Activated CD8-positive, alpha-beta memory T cell treated with anti-CD3 and anti-CD28 coated beads, Interleukin-2, amount 10 ng/mL, durations not matched to agents 7 days and 5 days (primary cell): ENCODE measurements around the gene ZBTB33. TPM values are rescaled to one million over a fixed set of nuclear protein-coding genes. Genes with fewer than 3 reads are reported as not detected.
A peak's percentile ranks its signal among the peaks of the same experiment; 100 is the strongest.

Experiments used
- ATAC-seq: fragments of 150-1000 bp; cut with Tn5 transposase; one replicate; pipeline ENCODE4 v1.10.0; 2021; ENCODE audit warnings: moderate library complexity
- CTCF ChIA-PET: fragments of 350-600 bp; sonication (Branson Sonifier 250); formaldehyde crosslinking; loops from one replicate; lab custom pipeline; 2021; ENCODE audit warnings: antibody characterized with exemption; lab: Charles Lee
- DNase-seq: peaks from one replicate; pipeline ENCODE4 v3.0.0-alpha.2; 2020
- H3K27ac Mint-ChIP-seq: one replicate; pipeline ENCODE4 v1.8.0; 2021; ENCODE audit warnings: mild to moderate bottlenecking, mixed read lengths
- H3K27me3 Mint-ChIP-seq: one replicate; pipeline ENCODE4 v1.8.0; 2021; ENCODE audit warnings: mixed read lengths
- H3K36me3 Mint-ChIP-seq: one replicate; pipeline ENCODE4 v1.8.0; 2021; ENCODE audit warnings: mild to moderate bottlenecking, mixed read lengths
- H3K4me1 Mint-ChIP-seq: one replicate; pipeline ENCODE4 v1.8.0; 2021; ENCODE audit warnings: mixed read lengths
- H3K4me3 Mint-ChIP-seq: one replicate; pipeline ENCODE4 v1.8.0; 2021; ENCODE audit warnings: mild to moderate bottlenecking, moderate library complexity, mixed read lengths
- H3K9me3 Mint-ChIP-seq: one replicate; pipeline ENCODE4 v1.8.0; 2022; ENCODE audit warnings: low read depth, mixed read lengths
- total RNA-seq, 2 experiments: library from RNA; stranded (reverse); gene quantifications; one replicate each; pipeline ENCODE4 v1.2.3, GENCODE V29; 2021

Gene ZBTB33, protein sequence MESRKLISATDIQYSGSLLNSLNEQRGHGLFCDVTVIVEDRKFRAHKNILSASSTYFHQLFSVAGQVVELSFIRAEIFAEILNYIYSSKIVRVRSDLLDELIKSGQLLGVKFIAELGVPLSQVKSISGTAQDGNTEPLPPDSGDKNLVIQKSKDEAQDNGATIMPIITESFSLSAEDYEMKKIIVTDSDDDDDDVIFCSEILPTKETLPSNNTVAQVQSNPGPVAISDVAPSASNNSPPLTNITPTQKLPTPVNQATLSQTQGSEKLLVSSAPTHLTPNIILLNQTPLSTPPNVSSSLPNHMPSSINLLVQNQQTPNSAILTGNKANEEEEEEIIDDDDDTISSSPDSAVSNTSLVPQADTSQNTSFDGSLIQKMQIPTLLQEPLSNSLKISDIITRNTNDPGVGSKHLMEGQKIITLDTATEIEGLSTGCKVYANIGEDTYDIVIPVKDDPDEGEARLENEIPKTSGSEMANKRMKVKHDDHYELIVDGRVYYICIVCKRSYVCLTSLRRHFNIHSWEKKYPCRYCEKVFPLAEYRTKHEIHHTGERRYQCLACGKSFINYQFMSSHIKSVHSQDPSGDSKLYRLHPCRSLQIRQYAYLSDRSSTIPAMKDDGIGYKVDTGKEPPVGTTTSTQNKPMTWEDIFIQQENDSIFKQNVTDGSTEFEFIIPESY
- 10 to 100 TPM; 16.9 to 17.4 TPM for total RNA-seq

DNA sequence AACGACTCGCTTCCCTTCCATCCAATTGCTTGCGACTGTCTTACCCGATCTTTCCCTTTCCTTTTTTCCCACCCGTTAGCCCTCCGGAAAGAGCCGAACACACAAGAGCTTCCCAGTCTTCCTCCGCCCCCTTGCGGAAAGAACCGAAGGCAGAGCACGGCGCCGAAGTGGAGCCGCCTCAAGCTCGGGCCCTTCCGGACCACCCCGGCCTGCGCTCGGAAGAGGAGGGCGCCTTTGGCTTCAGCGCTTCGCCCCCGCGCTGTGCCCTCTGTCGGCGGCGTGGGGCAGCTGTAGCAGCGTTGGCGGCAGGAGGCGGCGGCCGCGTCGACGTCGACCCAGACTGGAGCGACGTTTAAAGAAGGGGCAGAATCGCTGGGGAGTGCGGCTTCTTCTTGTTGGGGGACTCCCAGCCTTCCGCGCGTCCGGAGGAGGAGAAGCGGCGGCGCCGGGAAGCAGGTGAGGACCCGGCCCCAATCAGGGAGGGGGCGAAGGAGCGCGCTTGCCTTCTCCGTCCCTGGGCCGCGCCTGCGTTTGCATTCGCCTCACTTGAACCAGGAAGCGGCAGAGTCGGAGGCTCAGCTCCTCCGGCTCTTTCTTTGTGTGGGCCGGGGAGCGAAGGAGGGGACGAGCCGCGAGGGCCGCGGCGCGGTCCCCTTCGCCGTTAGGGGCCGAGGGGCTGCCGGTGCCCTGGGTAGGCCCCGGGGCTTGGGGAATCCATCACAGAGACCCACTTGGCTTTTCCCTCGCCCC, at the start of gene ZBTB33:
Gene ZBTB33, plus strand, starts transcription at position 291 of the 750 bp plus-strand sequence. CDS start 2,604 bp downstream, outside the sequence.
- peak; percentile 99 for ATAC-seq
- CTCF ChIA-PET, result interaction anchor here (0.8 to 1.7 kb wide), 6 partner anchors 13 to 235 kb away, joined by 3 to 13 read pairs (median 3); partner anchors contain the start of gene TMEM255A
- peak within 1 kb of the TSS; percentile 94 for H3K27ac Mint-ChIP-seq
- H3K4me1 Mint-ChIP-seq, result peaks cover 29% of the 10 kb centered on the region
- H3K4me3 Mint-ChIP-seq, result peak within 1 kb of the TSS; percentile 97
- no peaks in the 10 kb centered on the region for H3K9me3 Mint-ChIP-seq
- H3K27me3 Mint-ChIP-seq, result no peaks in the 10 kb centered on the region
- DNase-seq, result peak; percentile 92
- H3K36me3 Mint-ChIP-seq, result peaks cover 25% of the 10 kb centered on the region

DNA sequence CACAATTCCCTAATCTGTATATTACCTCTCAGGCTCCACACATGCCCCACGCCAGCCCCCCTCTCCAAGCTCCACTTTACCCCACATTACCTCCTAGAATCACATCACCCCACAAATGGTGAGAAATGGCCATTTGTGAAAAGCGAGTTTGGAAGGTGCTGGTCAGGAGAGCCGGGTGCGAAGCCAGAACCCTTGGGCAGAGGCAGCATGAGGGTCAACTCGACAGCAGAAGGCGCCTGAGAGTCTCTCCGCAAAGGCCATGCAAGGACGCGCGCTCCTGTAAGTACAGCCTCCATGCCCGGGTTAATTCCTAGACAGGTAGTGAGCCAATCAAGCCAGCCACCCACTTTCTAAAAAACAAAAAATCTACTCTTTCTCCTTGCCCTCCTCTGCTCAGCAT, 49.8 kb upstream of the ZBTB33 start:
- no peak for DNase-seq
- CTCF ChIA-PET, result interaction anchor here (1.2 kb wide), 1 partner anchor 13 kb away, joined by 6 read pairs; no protein-coding TSS in a partner anchor
- Mint-ChIP-seq H3K4me1 (peaks cover 8% of the 10 kb centered on the region), H3K36me3 (no peaks in the 10 kb centered on the region), H3K4me3 (no peak overlapping the region), H3K27me3 (no peaks in the 10 kb centered on the region), H3K9me3 (no peaks in the 10 kb centered on the region), H3K27ac (no peak overlapping the region)
- no peak for ATAC-seq

DNA sequence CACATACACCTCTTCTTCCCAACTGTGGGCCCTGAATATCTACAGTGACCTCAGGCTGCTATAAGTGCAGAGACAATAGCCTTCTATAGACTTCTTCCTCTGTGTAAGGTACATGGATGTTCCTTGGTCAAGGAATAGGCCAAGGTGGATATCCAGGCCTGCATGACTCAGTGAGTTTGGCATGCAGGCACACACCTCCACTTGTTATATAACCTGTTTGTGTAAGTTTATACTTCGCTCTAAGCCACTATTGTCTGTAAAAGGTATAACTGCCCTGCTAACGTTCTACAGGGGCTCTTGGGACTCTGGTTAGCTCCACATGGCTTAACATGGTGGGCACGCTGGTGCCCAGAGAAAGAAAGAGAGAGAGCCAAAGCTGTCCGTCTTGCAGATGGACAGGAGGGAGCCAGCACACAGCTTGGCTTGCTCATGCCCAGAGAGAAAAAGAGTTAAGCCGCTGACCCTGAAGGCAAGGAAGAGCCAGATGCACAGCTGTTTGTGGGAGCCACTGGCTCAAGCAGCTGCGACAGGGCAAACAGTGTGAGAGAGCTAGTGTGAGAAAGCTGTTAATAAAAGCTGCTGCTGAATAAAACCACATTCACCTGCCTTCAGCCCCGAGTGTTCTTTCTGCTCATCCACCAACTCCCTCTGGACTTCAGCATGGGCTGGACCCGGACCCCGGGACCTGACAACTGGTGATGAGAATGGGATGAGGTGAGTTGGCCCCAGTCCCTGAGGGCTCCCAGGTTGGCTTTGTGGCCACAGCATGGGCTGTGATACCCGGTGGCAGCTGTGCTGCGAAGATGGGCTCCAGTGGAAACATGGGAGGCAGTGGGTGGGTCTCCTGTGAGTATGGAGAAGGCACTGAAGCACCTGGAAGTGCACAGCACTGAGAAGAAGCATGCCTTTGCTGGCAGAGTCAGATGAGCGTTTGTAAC, 44.5 kb upstream of the ZBTB33 start:
- H3K9me3 Mint-ChIP-seq, result no peaks in the 10 kb centered on the region
- ATAC-seq (no peak), DNase-seq (no peak)
- H3K27ac Mint-ChIP-seq, result no peak overlapping the region
- no peaks in the 10 kb centered on the region for H3K4me1 Mint-ChIP-seq
- H3K36me3 Mint-ChIP-seq, result no peaks in the 10 kb centered on the region
- no peak overlapping the region for H3K4me3 Mint-ChIP-seq
- CTCF ChIA-PET, result no interaction called here
- no peaks in the 10 kb centered on the region for H3K27me3 Mint-ChIP-seq

DNA sequence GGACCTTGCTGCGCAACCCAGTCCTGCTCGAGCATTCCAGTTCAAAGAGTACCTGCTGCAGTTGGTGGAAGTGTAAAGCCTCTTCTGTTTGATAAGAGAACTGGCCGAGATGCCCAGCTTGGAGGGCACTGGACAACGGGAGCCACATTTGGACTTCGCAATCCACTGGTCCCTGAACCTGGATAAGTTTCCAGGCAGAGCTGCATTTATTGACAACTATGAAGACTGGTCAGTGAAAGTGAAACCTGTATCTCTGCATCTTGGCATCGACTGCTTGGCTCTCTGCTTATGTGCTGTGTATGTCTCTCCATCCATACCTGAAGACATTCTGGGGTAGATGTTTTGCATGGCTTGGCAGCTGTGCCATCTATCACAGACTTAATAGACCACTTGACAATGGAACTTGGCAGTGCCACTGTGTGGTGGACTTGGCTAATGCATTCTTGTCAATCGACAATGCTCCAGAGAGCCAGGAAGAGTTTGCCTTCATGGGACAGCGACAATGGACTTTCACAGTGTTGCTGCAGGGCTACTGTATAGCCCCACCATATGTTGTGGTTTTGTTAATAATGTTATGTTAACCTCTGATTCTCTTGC, 43.5 kb upstream of the ZBTB33 start:
- H3K4me1 Mint-ChIP-seq, result no peaks in the 10 kb centered on the region
- H3K4me3 Mint-ChIP-seq, result no peak overlapping the region
- H3K36me3 Mint-ChIP-seq, result no peaks in the 10 kb centered on the region
- no peaks in the 10 kb centered on the region for H3K27me3 Mint-ChIP-seq
- H3K9me3 Mint-ChIP-seq, result no peaks in the 10 kb centered on the region
- no peak for ATAC-seq
- H3K27ac Mint-ChIP-seq, result no peak overlapping the region
- DNase-seq, result no peak
- CTCF ChIA-PET, result no interaction called here

DNA sequence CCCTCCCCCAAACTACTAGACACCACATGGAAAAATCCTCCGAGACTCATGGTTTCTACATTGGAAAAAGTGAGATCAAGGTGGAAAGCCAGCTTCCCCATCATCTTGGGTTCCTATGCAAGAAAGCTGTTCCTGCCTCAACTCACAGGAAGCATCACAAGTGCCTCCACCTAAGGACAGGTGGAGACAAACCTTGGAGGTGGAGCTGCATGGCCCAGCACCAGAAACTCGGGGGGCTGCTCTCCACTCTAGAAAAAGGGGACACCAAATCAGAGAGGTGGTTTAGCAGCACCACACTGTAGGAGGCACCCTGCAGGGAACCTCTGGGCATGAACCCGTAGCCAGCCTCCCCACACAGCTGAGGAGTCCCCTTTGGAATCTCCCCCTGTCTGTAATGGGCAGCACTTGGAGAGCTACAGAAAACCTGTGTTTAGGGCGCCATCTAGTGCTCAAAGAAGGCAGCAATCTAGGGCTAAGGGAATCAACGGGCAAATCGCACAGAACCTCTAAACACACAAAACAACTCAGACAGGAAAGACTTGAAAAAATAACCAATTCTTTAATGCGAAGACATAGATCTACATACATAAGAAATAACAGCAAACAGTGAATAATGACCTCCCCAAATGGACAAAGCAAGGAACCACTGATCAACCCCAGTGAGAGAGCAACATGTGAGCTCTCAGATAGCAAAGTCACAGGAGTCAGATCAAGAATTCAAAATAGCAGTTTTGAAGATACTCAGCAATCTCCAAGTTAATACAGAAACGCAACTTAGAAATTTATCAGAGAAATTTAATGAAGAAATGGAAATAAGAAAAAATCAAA, 37.0 kb upstream of the ZBTB33 start:
- Mint-ChIP-seq H3K4me3 (no peak overlapping the region), H3K27me3 (no peaks in the 10 kb centered on the region), H3K9me3 (no peaks in the 10 kb centered on the region), H3K27ac (no peak overlapping the region), H3K36me3 (no peaks in the 10 kb centered on the region), H3K4me1 (peaks cover 3% of the 10 kb centered on the region)
- DNase-seq, result peak; percentile 61
- CTCF ChIA-PET, result interaction anchor here (0.7 to 2.0 kb wide), 14 partner anchors 9 to 243 kb away, joined by 3 to 10 read pairs (median 4); no protein-coding TSS in a partner anchor
- peak; percentile 75 for ATAC-seq

DNA sequence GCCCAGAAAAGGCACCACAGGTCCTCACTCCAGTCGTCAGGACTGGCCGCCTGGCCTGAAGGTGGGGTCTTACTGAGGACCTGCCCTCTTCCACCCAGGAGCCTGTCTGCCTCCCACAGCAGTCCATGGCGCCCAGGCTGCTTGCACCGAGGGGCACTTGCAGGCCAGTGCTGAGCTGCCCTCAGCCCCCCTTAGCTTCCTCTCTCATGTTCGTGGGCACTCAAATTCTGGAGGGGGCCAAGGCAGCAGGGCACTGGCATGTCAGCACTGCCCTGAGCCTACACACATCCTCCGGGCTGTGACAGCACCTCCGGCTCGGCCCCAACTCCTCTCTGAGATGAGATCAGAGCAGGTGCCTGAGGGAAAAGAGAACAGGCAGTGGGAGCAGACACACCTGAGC, 27.2 kb upstream of the ZBTB33 start:
- Mint-ChIP-seq H3K4me1 (no peaks in the 10 kb centered on the region), H3K36me3 (peaks cover 3% of the 10 kb centered on the region), H3K27me3 (no peaks in the 10 kb centered on the region), H3K4me3 (no peak overlapping the region), H3K27ac (no peak overlapping the region), H3K9me3 (no peaks in the 10 kb centered on the region)
- DNase-seq, result no peak
- ATAC-seq, result no peak
- CTCF ChIA-PET, result no interaction called here

DNA sequence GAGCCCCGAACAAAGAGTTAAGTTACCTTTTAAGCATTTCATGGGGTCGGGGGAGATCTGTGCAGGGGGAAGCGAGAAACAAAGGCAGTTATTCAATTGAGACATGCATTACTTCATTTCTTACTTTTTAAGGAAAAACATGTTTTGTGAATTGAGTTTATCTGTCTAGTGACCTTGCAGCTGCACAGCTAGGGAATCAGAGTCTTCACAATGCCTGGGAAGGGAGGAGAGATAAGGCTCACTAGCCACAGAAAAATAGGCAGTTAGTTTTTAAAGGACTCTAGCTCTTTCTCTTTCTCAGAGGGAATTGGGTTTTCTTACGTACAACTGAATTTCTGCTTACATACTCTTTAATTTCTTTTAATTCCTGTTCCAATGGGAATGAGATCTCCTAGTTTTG, 26.2 kb upstream of the ZBTB33 start:
- H3K9me3 Mint-ChIP-seq, result no peaks in the 10 kb centered on the region
- ATAC-seq, result no peak

DNA sequence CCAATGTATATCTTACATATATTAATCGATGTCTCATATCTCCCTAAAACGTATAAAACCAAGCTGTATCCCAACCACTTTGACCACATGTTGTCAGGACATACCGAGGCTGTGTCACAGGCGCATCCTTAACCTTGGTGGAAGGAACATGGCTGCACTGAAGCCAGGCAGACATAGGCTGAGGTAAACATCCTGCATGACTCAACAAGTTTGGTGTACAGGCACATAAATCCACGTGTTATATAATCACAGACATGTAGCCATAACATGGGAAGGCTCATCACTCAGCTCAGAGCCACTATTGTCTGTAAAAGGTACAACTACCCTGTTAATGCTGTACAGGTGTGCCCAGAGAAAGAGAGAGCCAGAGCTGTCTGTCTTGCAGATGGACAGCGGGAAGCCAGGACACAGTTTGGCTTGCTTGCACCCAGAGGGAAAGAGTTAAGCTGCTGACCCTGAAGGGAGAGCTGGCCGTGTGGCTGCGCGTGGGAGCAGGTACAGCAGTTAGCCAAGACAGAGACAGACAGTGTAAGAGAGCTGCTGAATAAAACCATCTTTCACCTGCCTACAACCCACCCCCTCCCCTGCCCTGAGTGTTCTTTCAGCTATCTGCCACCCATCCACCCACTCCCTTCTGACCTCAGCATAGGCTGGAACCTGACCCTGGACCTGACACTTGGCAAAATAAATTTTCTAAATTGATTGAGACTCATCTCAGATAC, 22.3 kb upstream of the ZBTB33 start:
- Mint-ChIP-seq H3K27me3 (no peaks in the 10 kb centered on the region), H3K4me1 (no peaks in the 10 kb centered on the region), H3K9me3 (no peaks in the 10 kb centered on the region), H3K36me3 (no peaks in the 10 kb centered on the region), H3K4me3 (no peak overlapping the region), H3K27ac (no peak overlapping the region)
- CTCF ChIA-PET, result interaction anchor here (1.8 kb wide), 1 partner anchor 14 kb away, joined by 6 read pairs; no protein-coding TSS in a partner anchor
- DNase-seq (no peak), ATAC-seq (no peak)

More for the DNA sequence above, 26.2 kb upstream of the ZBTB33 start:
- Mint-ChIP-seq H3K27me3 (no peaks in the 10 kb centered on the region), H3K27ac (no peak overlapping the region), H3K4me1 (no peaks in the 10 kb centered on the region), H3K36me3 (peaks cover under 1% of the 10 kb centered on the region), H3K4me3 (no peak overlapping the region)
- CTCF ChIA-PET, result no interaction called here
- no peak for DNase-seq

DNA sequence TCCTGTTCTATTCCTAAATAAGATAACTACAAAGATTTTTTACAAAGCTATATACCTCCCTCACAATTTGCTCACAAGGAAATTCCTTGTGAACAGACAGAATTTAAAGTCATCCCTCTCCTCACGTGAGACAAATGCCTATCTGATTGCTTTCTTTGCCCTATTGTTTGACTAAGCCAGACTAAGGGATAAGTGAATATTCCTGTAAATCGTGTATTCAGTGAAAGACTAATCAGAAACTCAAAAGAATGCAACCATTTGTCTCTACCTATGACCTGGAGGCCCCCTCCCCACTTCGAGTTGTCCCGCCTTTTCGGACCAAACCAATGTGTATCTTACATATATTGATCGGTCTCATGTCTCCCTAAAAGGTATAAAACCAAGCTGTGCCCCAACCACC, 15.3 kb upstream of the ZBTB33 start:
- Mint-ChIP-seq H3K36me3 (peaks cover 5% of the 10 kb centered on the region), H3K9me3 (no peaks in the 10 kb centered on the region), H3K4me1 (no peaks in the 10 kb centered on the region), H3K27ac (no peak overlapping the region), H3K27me3 (no peaks in the 10 kb centered on the region), H3K4me3 (no peak overlapping the region)
- CTCF ChIA-PET, result no interaction called here
- DNase-seq (no peak), ATAC-seq (no peak)

DNA sequence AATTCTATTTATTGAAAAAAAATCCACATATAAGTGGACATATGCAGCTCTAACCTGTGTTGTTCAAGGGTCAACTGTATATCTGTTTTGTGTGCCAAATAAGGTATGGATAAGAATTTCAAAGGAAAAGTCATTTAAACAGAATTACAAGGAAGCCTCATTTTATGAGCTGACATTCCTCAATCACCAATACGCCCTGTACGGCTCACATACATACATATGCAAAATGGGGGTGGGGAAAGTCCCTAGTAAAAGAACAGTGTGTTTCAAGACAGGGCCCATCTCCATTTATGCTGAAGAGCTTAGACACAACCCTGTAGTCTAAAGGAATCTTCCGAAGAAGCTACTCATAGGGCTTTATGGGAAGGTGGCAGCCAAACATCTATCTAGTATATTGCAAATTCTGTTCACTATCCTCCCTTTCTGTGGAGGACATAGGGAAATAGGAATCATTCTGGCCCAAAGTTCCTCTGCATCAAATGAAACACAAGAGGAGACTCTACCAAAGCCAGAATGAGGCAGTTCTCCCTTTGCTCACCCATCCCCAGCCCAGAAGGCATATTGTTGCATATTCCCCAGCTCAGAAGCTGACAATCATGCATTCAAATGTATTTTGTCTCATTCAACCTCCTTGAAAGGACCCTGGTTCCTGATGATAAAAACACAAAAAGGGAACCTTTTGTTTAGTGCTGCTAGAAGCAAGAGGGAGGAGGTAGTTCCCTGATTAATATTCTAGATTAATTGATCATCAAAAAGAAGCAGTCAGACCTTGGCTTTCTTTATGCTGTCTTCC, 13.7 kb upstream of the ZBTB33 start:
- CTCF ChIA-PET, result no interaction called here
- DNase-seq (no peak), ATAC-seq (no peak)
- no peak overlapping the region for H3K27ac Mint-ChIP-seq
- H3K4me1 Mint-ChIP-seq, result peaks cover 3% of the 10 kb centered on the region
- peaks cover 5% of the 10 kb centered on the region for H3K36me3 Mint-ChIP-seq
- no peaks in the 10 kb centered on the region for H3K27me3 Mint-ChIP-seq
- no peak overlapping the region for H3K4me3 Mint-ChIP-seq
- no peaks in the 10 kb centered on the region for H3K9me3 Mint-ChIP-seq

DNA sequence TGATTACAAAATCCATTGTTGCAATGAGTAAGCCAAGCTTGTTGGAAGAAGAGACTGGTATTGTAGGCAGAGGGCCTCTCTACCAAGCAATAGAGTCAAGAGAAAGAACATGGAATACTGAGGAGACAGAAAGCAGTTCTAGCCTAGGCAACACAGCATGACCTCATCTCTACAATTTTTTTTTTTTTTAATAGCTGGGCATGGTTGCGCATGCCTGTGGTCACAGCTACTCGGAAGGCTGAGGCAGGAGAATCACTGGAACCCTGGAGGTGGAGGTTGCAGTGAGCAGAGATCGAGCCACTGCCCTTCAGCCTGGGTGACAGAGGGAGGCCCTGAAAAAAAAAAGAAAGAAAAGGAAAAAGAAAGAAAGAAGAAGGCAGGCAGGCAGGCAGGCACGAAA, 11.7 kb upstream of the ZBTB33 start:
- CTCF ChIA-PET, result no interaction called here
- Mint-ChIP-seq H3K27me3 (no peaks in the 10 kb centered on the region), H3K9me3 (no peaks in the 10 kb centered on the region), H3K36me3 (peaks cover 5% of the 10 kb centered on the region), H3K4me3 (no peak overlapping the region), H3K4me1 (peaks cover 15% of the 10 kb centered on the region), H3K27ac (no peak overlapping the region)
- no peak for DNase-seq
- no peak for ATAC-seq
